ENCODE measurements around the gene DENND5B. TPM values are rescaled to one million over a fixed set of nuclear protein-coding genes. Genes with fewer than 3 reads are reported as not detected.

DENND5B gene
- total and polyA plus RNA-seq, 10 donors = 4.5 to 42.5 (median 24.6) TPM

DNA sequence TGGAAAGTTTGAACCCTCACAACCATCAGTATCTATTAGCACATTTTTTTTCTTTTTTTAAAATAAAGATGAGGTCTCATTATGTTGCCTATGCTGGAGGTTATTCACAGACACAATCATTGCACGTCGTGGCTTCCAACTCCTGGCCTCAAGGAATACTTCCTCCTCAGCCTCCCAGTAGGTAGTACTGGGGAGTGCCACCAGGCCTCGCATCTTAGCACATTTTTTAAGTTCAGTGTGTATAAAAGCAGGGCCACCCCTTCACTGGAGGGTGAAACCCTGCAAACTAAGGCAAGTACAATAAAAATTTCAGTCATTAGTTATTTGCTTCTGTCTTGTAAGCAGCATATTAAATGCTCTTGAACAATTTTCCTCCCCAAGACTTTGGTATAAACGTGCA lies 150.8 kb downstream of the DENND5B start:
- no peak for DNase-seq
- Histone ChIP-seq H3K4me1 (no peaks in the 10 kb centered on the region), H3K36me3 (peaks cover 0 to 12% (median 2%) of the 10 kb centered on the region in 6 donors), H3K9me3 (no peaks in the 10 kb centered on the region), H3K27ac (no peak overlapping the region), H3K27me3 (replicated peaks in 1 of 7) (no peaks in the 10 kb centered on the region), H3K4me3 (no peak overlapping the region)
- TF ChIP-seq POLR2AphosphoS5 (IDR thresholded peaks at IDR 0.05) = no peak
- no peak for TF ChIP-seq POLR2A (IDR thresholded peaks at IDR 0.05)
- TF ChIP-seq, protein P1, sequence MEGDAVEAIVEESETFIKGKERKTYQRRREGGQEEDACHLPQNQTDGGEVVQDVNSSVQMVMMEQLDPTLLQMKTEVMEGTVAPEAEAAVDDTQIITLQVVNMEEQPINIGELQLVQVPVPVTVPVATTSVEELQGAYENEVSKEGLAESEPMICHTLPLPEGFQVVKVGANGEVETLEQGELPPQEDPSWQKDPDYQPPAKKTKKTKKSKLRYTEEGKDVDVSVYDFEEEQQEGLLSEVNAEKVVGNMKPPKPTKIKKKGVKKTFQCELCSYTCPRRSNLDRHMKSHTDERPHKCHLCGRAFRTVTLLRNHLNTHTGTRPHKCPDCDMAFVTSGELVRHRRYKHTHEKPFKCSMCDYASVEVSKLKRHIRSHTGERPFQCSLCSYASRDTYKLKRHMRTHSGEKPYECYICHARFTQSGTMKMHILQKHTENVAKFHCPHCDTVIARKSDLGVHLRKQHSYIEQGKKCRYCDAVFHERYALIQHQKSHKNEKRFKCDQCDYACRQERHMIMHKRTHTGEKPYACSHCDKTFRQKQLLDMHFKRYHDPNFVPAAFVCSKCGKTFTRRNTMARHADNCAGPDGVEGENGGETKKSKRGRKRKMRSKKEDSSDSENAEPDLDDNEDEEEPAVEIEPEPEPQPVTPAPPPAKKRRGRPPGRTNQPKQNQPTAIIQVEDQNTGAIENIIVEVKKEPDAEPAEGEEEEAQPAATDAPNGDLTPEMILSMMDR (IDR thresholded peaks at IDR 0.05 in 8 of 11, conservative IDR thresholded peaks at IDR 0.05 in 3 of 11) = no peak
- 74 to 100% (median 91%) methylated on average over 4 of the region's 4 CpGs for WGBS, 5 donors
- intact Hi-C loops (cut with DNase I; ENCODE audit: low total_unique reads) = no loop called here

DNA sequence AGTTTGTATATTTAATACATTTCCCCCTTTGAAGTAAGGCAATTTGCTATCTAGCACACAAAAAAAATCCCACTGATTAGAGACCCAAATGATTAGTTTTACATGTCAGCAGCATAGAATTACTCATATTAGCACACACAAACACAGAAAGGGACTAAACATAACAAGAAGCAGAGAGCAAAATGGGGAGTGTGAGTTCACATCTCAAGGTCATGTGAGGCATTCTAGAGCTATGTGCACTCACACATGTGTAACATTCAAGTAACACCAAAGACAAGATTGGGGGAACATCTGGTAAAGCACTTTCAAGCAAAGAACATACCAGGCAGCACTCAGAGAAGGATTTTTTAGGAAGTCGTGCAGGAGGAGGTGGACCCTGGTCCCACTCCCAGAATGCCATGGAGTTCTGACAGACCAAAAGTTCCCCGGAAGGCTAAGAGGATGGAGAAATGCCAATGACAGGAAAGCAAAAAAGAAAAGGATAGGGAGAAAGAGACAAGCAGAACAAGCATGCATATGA lies 159.2 kb downstream of the DENND5B start:
- intact Hi-C loops (cut with DNase I; ENCODE audit: low total_unique reads) = no loop called here
- Histone ChIP-seq H3K36me3 (no peaks in the 10 kb centered on the region), H3K4me3 (no peak overlapping the region), H3K9me3 (no peaks in the 10 kb centered on the region), H3K27ac (no peak overlapping the region), H3K27me3 (replicated peaks in 1 of 7) (no peaks in the 10 kb centered on the region), H3K4me1 (no peaks in the 10 kb centered on the region)
- no peak for DNase-seq
- 73 to 77% (median 74%) methylated on average over 2 of the region's 2 CpGs for WGBS, 5 donors
- TF ChIP-seq POLR2AphosphoS5 (IDR thresholded peaks at IDR 0.05) (no peak), POLR2A (IDR thresholded peaks at IDR 0.05) (no peak)
- TF ChIP-seq, protein P1 (IDR thresholded peaks at IDR 0.05 in 8 of 11, conservative IDR thresholded peaks at IDR 0.05 in 3 of 11) = no peak

DNA sequence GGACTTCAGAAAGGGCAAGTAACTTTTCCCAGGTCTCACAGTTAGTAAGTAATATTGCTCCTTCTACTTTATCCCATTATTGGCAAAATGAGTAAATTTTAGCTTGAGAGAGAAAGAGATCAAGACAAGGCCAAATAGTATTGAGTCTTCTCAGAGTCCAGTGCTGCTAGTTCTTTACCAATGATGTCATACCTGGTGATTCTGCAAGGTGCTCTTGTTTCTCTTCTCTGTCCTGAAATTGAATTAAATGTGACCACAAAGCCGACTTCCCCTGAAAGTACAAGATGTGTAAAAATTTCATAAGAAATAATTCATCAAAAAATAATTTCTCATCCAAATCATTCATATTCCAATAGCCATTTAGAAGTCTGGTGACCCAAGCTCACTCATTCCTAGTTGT lies 167.5 kb downstream of the DENND5B start:
- no peaks in the 10 kb centered on the region for H3K9me3 ChIP-seq
- TF ChIP-seq, protein P1 (IDR thresholded peaks at IDR 0.05 in 8 of 11, conservative IDR thresholded peaks at IDR 0.05 in 3 of 11) = no peak
- TF ChIP-seq POLR2AphosphoS5 (IDR thresholded peaks at IDR 0.05) = no peak
- no peak for TF ChIP-seq POLR2A (IDR thresholded peaks at IDR 0.05)
- H3K4me1 ChIP-seq = no peaks in the 10 kb centered on the region
- intact Hi-C loops (cut with DNase I; ENCODE audit: low total_unique reads) = no loop called here
- WGBS, 5 donors = 85 to 95% (median 94%) methylated on average over 1 of the region's 1 CpG
- no peak overlapping the region for H3K27ac ChIP-seq
- H3K4me3 ChIP-seq = no peak overlapping the region
- H3K27me3 ChIP-seq (replicated peaks in 1 of 7) = no peaks in the 10 kb centered on the region
- no peak for DNase-seq
- H3K36me3 ChIP-seq = peaks cover 0 to 57% (median 13%) of the 10 kb centered on the region in 6 donors

DNA sequence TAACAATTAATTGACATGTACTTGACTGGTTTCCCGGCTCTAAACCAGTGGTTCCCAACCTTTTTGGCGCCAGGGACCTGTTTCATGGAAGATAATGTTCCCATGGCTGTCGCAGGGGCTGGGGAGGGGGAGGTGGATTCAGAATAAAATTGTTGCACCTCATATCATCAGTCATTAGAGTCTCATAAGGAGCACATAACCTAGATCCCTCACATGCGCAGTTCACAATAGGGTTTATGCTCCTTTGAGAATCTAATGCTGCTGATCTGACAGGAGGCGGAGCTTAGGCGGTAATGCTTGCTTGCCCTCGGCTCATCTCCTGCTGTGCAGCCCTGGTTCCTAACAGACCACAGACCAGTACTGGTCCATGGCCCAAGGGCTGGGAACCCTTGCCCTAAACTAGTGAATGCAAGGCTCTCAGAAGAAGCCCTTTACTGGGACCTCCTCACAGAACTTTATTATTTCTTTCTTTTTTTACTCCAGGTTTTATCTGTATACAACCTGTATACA lies 178.6 kb downstream of the DENND5B start:
- WGBS, 5 donors = 87 to 93% (median 87%) methylated on average over 7 of the region's 7 CpGs
- H3K9me3 ChIP-seq = no peaks in the 10 kb centered on the region

More for the DNA sequence above, 178.6 kb downstream of the DENND5B start:
- Histone ChIP-seq H3K4me1 (no peaks in the 10 kb centered on the region), H3K36me3 (peaks cover 0 to 67% (median 13%) of the 10 kb centered on the region in 6 donors), H3K27ac (no peak overlapping the region), H3K4me3 (no peak overlapping the region), H3K27me3 (replicated peaks in 1 of 7) (no peaks in the 10 kb centered on the region)
- no peak for DNase-seq
- TF ChIP-seq POLR2AphosphoS5 (IDR thresholded peaks at IDR 0.05) (no peak), POLR2A (IDR thresholded peaks at IDR 0.05) (no peak)
- TF ChIP-seq, protein P1 (IDR thresholded peaks at IDR 0.05 in 8 of 11, conservative IDR thresholded peaks at IDR 0.05 in 3 of 11) = no peak
- intact Hi-C loops (cut with DNase I; ENCODE audit: low total_unique reads) = no loop called here
